H9 (cell line): ENCODE results near the gene ETF1. TPM values are rescaled to one million over a fixed set of nuclear protein-coding genes. Genes with fewer than 3 reads are reported as not detected.

Experiments used
- DNase-seq: peaks from one replicate; pipeline ENCODE4 v3.0.0-alpha.2; 2017
- H2AFZ ChIP-seq: one replicate; pipeline ENCODE4 v1.6.1; 2013; ENCODE audit warnings: mild to moderate bottlenecking, low read length, control low read depth, moderate library complexity
- H2AK5ac ChIP-seq: 2 replicates; pipeline ENCODE4 v1.6.1; 2013; ENCODE audit warnings: low read length, control low read depth, mixed read lengths; ENCODE audit not compliant: insufficient read length
- H2BK120ac ChIP-seq: one replicate; pipeline ENCODE4 v1.6.1; 2013; ENCODE audit warnings: low read depth, mild to moderate bottlenecking, low read length, control low read depth, inconsistent platforms; ENCODE audit not compliant: poor library complexity, severe bottlenecking
- H2BK12ac ChIP-seq: 2 replicates; pipeline ENCODE4 v1.6.1; 2013; ENCODE audit warnings: low read length, control low read depth, mixed read lengths, low read depth; ENCODE audit not compliant: insufficient read length
- H2BK15ac ChIP-seq: 2 replicates; pipeline ENCODE4 v1.6.1; 2013; ENCODE audit warnings: low read depth, low read length, control low read depth
- H2BK20ac ChIP-seq: one replicate; pipeline ENCODE4 v1.6.1; 2013; ENCODE audit warnings: low read depth, mild to moderate bottlenecking, low read length, control low read depth, inconsistent platforms; ENCODE audit not compliant: poor library complexity, severe bottlenecking
- H2BK5ac ChIP-seq: 2 replicates; pipeline ENCODE4 v1.6.1; 2013; ENCODE audit warnings: low read length, control low read depth, mixed read lengths; ENCODE audit not compliant: insufficient read length
- H3K14ac ChIP-seq: 2 replicates; pipeline ENCODE4 v1.6.1; 2013; ENCODE audit warnings: low read length, control low read depth; ENCODE audit not compliant: insufficient read depth
- H3K18ac ChIP-seq: 2 replicates; pipeline ENCODE4 v1.6.1; 2013; ENCODE audit warnings: low read depth, mild to moderate bottlenecking, mixed read lengths, low read length, control low read depth; ENCODE audit not compliant: insufficient read length
- H3K23ac ChIP-seq: 2 replicates; pipeline ENCODE4 v1.6.1; 2013; ENCODE audit warnings: low read length, control low read depth, mixed read lengths, low read depth; ENCODE audit not compliant: insufficient read length
- H3K23me2 ChIP-seq: 2 replicates; pipeline ENCODE4 v1.6.1; 2013; ENCODE audit warnings: low read depth, mild to moderate bottlenecking, mixed read lengths, low read length, control low read depth; ENCODE audit not compliant: insufficient read length, poor library complexity, severe bottlenecking
- H3K27ac ChIP-seq: 2 replicates; pipeline ENCODE4 v1.5.1; 2013; ENCODE audit warnings: low read length, control low read depth, mixed read lengths, low read depth; ENCODE audit not compliant: insufficient read length
- H3K27me3 ChIP-seq: 2 replicates; pipeline ENCODE4 v1.6.1; 2013; ENCODE audit warnings: low read length, control low read depth, inconsistent platforms; ENCODE audit not compliant: insufficient read depth
- H3K4ac ChIP-seq: 2 replicates; pipeline ENCODE4 v1.6.1; 2013; ENCODE audit warnings: low read depth, mild to moderate bottlenecking, control low read depth, inconsistent platforms, low read length, moderate library complexity
- H3K4me1 ChIP-seq: 2 replicates; pipeline ENCODE4 v1.6.1; 2013; ENCODE audit warnings: low read length, control low read depth, inconsistent platforms; ENCODE audit not compliant: insufficient read depth
- H3K4me2 ChIP-seq: 2 replicates; pipeline ENCODE4 v1.6.1; 2013; ENCODE audit warnings: low read length, control low read depth, mixed read lengths; ENCODE audit not compliant: insufficient read length, insufficient read depth
- H3K56ac ChIP-seq: 2 replicates; pipeline ENCODE4 v1.6.1; 2013; ENCODE audit warnings: low read depth, mild to moderate bottlenecking, mixed read lengths, low read length, control low read depth; ENCODE audit not compliant: insufficient read length
- H3K79me1 ChIP-seq: 2 replicates; pipeline ENCODE4 v1.6.1; 2013; ENCODE audit warnings: low read depth, mild to moderate bottlenecking, moderate library complexity, low read length, control low read depth, inconsistent platforms; ENCODE audit not compliant: insufficient read depth, poor library complexity, severe bottlenecking
- H3K79me2 ChIP-seq: 2 replicates; pipeline ENCODE4 v1.6.1; 2013; ENCODE audit warnings: low read length, control low read depth, inconsistent platforms; ENCODE audit not compliant: insufficient read depth
- H3K9ac ChIP-seq: 2 replicates; pipeline ENCODE4 v1.6.1; 2013; ENCODE audit warnings: low read length, control low read depth, mixed read lengths; ENCODE audit not compliant: insufficient read length; ENCODE audit errors: extremely low read depth
- H3K9me3 ChIP-seq: one replicate; pipeline ENCODE4 v1.6.1; 2013; ENCODE audit warnings: low read depth, low read length, inconsistent platforms; ENCODE audit not compliant: control insufficient read depth
- H3T11ph ChIP-seq: one replicate; pipeline ENCODE4 v1.6.1; 2013; ENCODE audit warnings: mild to moderate bottlenecking, low read length, control low read depth, inconsistent platforms
- H4K20me1 ChIP-seq: one replicate; pipeline ENCODE4 v1.6.1; 2013; ENCODE audit not compliant: control insufficient read depth, insufficient read length, insufficient read depth
- H4K5ac ChIP-seq: 2 replicates; pipeline ENCODE4 v1.6.1; 2013; ENCODE audit warnings: low read depth, mild to moderate bottlenecking, mixed read lengths, low read length, control low read depth; ENCODE audit not compliant: insufficient read length
- H4K8ac ChIP-seq: replicated peaks from 2 replicates; pipeline ENCODE4 v1.6.1; 2013; ENCODE audit warnings: low read length, control low read depth, mixed read lengths, low read depth; ENCODE audit not compliant: insufficient read length
- H4K91ac ChIP-seq: 2 replicates; pipeline ENCODE4 v1.6.1; 2013; ENCODE audit warnings: low read depth, mild to moderate bottlenecking, moderate library complexity, mixed read lengths, low read length, control low read depth; ENCODE audit not compliant: insufficient read length
- H3K27ac Mint-ChIP-seq, 3 experiments: 2 replicates in 2 of 3; 3 replicates in 1 of 3; pipeline ENCODE4 v1.8.0; 2020 to 2021; ENCODE audit warnings: mixed read lengths in 3 of 3, mild to moderate bottlenecking in 1 of 3, moderate library complexity in 1 of 3
- H3K27me3 Mint-ChIP-seq: 2 replicates; pipeline ENCODE4 v1.8.0; 2021; ENCODE audit warnings: low read depth, mild to moderate bottlenecking, moderate library complexity, mixed read lengths
- H3K36me3 Mint-ChIP-seq, 3 experiments: 2 replicates in 2 of 3; 3 replicates in 1 of 3; pipeline ENCODE4 v1.8.0; 2020 to 2021; ENCODE audit warnings: low read depth in 3 of 3, mixed read lengths in 3 of 3; ENCODE audit not compliant: insufficient read depth in 1 of 3
- H3K4me1 Mint-ChIP-seq, 2 experiments: 2 replicates each; pipeline ENCODE4 v1.8.0; 2020; ENCODE audit warnings: mixed read lengths in 2 of 2
- H3K4me3 Mint-ChIP-seq, 2 experiments: 2 replicates in 1 of 2; 3 replicates in 1 of 2; pipeline ENCODE4 v1.8.0; 2020 to 2021; ENCODE audit warnings: mild to moderate bottlenecking in 2 of 2, mixed read lengths in 2 of 2, moderate library complexity in 1 of 2
- H3K9me3 Mint-ChIP-seq, 2 experiments: 2 replicates in 1 of 2; 3 replicates in 1 of 2; pipeline ENCODE4 v1.8.0; 2020; ENCODE audit warnings: mild to moderate bottlenecking in 2 of 2, mixed read lengths in 2 of 2, moderate library complexity in 1 of 2
- WGBS: extraction: QIAGEN DNeasy Blood & Tissue Kit; methylation state at CpG from one replicate; pipeline ENCODE4 v1.1.7; 2013; ENCODE audit warnings: missing lambda C conversion rate, low lambda C conversion rate, mixed read lengths; ENCODE audit not compliant: insufficient read length; ENCODE audit errors: extremely low coverage; 5-methylcytosine and 5-hydroxymethylcytosine counted together
- total RNA-seq: library from RNA; stranded (reverse); gene quantifications from 2 replicates; pipeline ENCODE4 v1.2.1, GENCODE V29; 2021
- TF ChIP-seq, protein P1 (sequence below): fragments of 200-600 bp; sonication (generic); conservative IDR thresholded peaks from 3 replicates; pipeline ENCODE4 v1.8.0; 2021; ENCODE audit warnings: antibody characterized with exemption, mild to moderate bottlenecking

The ETF1 gene
- total RNA-seq, 1 experiment from 2014 or later, result 175 TPM

DNA sequence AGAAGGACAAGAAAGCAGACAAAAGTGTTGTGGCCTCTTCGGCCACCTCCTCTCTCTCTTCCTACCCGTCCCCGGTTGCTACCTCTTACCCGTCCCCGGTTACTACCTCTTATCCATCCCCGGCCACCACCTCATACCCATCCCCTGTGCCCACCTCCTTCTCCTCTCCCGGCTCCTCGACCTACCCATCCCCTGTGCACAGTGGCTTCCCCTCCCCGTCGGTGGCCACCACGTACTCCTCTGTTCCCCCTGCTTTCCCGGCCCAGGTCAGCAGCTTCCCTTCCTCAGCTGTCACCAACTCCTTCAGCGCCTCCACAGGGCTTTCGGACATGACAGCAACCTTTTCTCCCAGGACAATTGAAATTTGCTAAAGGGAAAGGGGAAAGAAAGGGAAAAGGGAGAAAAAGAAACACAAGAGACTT is 75.3 kb downstream of the ETF1 start:
- Histone ChIP-seq H4K20me1 (no peaks in the 10 kb centered on the region), H2AK5ac (no peak overlapping the region), H3K27ac (no peak overlapping the region), H3K23me2 (peaks cover 23% of the 10 kb centered on the region), H3K4me1 (0 out of 2 replicates have a peak, but pooled peaks cover 1% of the 10 kb centered on the region), H3K79me1 (no peaks in the 10 kb centered on the region), H2BK12ac (no peak overlapping the region), H3K56ac (no peak overlapping the region), H3K9me3 (no peaks in the 10 kb centered on the region), H2BK15ac (no peak overlapping the region), H3K79me2 (no peaks in the 10 kb centered on the region), H2AFZ (no peak overlapping the region), H2BK20ac (no peak overlapping the region), H3K18ac (no peak overlapping the region), H3K4ac (no peak overlapping the region), H2BK5ac (no peak overlapping the region), H3T11ph (no peak overlapping the region), H4K5ac (no peak overlapping the region), H4K91ac (no peak overlapping the region), H3K14ac (no peak overlapping the region), H3K4me2 (no peak overlapping the region), H3K9ac (no peak overlapping the region), H4K8ac (no peak overlapping the region), H3K27me3 (no peaks in the 10 kb centered on the region; the same call in 1 of the 2 replicates), H2BK120ac (no peak overlapping the region), H3K23ac (no peak overlapping the region)
- TF ChIP-seq, protein P1, sequence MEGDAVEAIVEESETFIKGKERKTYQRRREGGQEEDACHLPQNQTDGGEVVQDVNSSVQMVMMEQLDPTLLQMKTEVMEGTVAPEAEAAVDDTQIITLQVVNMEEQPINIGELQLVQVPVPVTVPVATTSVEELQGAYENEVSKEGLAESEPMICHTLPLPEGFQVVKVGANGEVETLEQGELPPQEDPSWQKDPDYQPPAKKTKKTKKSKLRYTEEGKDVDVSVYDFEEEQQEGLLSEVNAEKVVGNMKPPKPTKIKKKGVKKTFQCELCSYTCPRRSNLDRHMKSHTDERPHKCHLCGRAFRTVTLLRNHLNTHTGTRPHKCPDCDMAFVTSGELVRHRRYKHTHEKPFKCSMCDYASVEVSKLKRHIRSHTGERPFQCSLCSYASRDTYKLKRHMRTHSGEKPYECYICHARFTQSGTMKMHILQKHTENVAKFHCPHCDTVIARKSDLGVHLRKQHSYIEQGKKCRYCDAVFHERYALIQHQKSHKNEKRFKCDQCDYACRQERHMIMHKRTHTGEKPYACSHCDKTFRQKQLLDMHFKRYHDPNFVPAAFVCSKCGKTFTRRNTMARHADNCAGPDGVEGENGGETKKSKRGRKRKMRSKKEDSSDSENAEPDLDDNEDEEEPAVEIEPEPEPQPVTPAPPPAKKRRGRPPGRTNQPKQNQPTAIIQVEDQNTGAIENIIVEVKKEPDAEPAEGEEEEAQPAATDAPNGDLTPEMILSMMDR, result no peak
- Mint-ChIP-seq H3K4me3 (peak overlapping the region; percentile 86; a peak in 4 of 5 replicates), H3K9me3 (peaks cover 0 to 11% of the 10 kb centered on the region in 2 experiments; a peak in 2 of 5 replicates), H3K27me3 (peaks cover 22% of the 10 kb centered on the region), H3K4me1 (peaks cover 33 to 34% of the 10 kb centered on the region in 2 experiments), H3K27ac (peak overlapping the region in 2 of 3 experiments; percentile 73 to 74; a peak in 4 of 7 replicates), H3K36me3 (peaks cover 18 to 28% (median 26%) of the 10 kb centered on the region in 3 experiments)
- DNase-seq, result no peak
- no CpG with 5 or more reads among the region's 14 CpGs for WGBS
